ENCODE results near the gene NEK9.
"Not testable (repeated sequence)": the region's sequence is repeated elsewhere in the genome, so short reads cannot be mapped to it uniquely, and the experiment has no call there.

The NEK9 gene

DNA sequence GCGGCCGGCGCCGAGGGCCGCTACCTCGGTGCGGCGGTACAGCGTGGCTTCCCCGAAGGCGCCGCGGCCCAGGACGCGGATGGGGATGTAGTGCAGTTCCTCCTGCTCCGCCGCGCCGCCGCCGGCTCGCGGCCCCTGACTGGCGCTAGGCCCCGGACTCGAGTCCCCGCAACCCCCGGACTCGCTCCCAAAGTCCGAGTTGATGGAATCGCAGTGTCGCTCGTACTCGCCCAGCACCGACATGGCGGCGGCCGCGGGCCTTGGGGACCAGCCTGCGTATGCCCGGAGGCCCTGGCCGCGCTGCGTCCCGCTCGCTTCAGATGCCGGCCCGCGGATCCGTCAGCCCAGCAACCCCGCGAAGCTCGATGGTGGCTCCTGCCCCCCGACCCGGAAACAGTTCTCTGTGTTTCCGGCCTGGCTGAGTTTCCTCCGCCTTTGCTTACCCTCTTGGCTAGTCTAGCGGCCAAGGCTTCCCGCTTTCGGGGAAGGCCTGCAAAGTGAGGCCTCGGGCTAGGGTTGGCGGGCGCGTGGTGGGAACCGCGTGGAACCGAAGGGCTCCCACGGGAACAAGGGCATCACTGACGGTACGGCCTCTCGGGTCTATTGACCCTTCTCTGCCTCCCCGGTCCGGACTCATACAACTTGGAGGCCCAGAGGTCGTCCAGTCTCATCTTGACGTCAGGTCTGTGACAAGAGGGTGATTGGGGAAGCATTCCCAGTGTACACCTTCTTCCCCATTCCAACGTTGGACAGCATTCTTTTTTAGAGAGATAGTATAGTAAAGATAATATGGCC, at the start of gene NEK9:
Gene NEK9 (minus strand): TSS at position 370 of the 795 bp plus-strand sequence. CDS start 127 bp downstream, at position 243.
- DNase-seq (ENCODE audit: low read depth, low spot score) = peak; percentile 79

DNA sequence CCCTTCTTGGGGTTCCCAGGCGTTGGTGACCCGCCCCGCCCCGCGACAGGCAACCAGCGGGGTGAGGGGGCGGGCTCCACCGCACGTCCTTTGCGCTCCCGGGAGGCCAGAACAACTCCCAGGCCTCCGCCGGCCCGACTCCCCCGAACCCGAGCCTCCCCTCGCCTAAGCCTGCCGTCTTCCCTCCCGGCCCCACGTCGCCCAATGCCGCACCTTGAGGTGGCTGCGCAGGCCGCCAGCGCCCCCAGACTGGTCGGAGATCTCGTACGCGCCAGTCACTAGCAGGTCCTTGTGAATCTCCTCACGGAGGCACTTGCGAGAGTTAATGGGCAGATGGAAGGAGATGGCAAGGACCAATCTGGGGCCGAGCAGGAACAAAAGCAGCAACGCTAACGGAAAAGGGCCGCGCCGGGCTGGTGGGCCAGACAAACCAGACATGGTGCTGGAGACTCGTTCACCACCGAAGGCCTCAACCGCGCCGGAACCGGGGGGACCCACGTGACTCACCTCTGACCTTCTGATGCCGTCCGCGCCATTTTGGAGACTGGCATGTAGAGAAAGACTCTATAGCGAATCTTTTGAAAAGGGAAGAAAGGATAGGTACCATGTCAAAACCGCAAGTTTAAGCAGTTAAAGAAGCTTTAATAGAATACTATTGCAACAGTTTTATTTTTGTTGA, 49.4 kb upstream of the NEK9 start, which contains the start of gene TMED10:
Gene TMED10 (minus strand): TSS at position 471 of the 679 bp plus-strand sequence. CDS start 33 bp downstream, at position 438.
- DNase-seq (ENCODE audit: low read depth, low spot score) = peak; percentile 89

- DNase-seq (ENCODE audit: low read depth, low spot score) = no peak
Measured at GRCh38 chr14:75175677-75176141, 48.9 kb upstream of the NEK9 start.

DNA sequence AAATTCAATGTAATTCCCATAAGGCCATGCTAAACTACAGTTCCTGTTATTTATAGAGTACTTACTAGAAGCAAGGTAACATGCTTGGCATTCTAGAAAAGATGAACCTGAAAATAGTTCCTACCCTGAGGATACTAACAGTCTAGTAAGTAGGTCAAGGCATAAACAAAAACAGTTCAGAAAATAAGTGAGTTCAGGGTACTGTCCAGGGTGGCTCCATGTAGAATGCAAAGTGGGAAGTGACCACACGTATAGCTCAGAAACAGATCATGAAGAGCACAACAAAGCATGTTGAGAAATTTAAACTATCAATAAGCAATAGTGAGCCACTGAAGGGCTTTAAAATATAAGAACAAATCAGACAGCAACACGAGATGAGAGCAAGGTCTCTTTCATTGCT, 47.2 kb upstream of the NEK9 start:
- no peak for DNase-seq (ENCODE audit: low read depth, low spot score)

DNA sequence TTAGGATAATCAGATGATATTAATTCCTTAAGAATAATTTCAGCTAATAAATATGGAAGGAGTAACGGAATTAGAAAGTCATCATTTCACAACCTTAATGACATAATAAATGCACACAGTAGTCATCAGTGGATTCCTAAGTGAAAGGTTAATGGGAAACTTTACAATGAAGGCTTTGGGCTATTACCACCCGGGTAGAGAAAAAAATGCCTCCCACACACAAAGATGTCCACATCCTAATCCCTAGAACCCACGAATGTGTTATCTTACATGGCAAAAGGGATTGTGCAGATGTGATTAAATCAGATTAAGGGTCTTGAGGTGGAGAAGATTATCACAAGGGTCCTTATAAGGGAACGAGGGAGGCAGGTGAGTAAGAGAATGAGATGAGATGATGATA, 43.9 kb upstream of the NEK9 start:
- DNase-seq (ENCODE audit: low read depth, low spot score) = no peak

DNA sequence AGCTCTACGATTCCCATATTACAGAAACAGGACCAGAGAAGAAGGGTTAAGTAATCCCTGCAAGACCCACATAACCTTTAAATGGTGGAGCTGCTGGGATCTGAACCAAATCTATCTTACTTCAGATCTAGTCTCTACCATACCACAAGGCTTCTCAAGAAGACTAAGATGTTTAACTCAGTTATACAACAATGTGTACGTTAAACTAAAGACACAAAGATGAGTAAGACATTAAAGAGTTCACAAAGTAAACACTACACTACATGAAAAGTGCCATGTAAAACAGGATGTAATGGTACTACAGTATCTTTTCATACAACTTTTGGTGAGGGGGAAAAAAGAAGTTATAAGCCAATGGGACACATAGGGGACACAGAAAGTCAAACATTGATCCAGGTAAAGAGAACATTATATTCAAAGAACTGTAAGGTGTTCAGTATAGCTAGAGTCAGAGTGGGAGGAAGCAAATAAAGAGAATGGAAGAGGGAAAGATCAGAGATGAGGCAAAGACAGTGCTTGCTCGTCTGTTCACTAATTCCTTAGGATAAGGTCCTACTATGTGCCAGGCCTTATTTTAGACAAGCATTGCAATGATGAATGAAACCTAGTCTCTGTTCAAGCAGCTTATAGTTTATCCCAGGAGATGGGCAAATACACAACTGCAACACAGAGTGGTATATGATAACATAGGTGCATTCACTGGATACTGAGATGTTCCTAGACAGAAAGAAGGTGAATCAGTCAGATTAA, 41.9 kb upstream of the NEK9 start:
- DNase-seq (ENCODE audit: low read depth, low spot score) = no peak

GRCh38 chr14:75167325-75167724, 40.5 kb upstream of the NEK9 start:
- DNase-seq (ENCODE audit: low read depth, low spot score) = no peak

GRCh38 chr14:75165586-75166391, 38.9 kb upstream of the NEK9 start:
- DNase-seq (ENCODE audit: low read depth, low spot score) = no peak

DNA sequence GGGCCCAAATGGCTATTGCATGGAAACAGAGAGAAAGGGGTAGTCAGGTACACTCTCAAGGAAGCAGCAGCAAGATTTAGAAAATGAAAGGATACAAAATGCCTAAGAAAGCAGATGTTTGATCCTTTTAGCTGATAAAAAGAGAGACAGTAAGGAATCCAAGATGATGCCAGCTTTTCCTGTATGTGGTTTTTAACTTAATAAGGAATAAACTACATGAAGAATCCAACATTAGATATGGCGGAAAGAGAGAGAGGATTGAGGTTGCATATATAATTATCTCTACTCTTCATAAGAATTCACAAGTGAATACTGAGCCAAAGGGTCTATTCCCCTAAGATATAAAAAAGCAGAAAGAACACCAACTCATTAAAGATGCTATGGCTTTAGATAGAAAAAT, 38.0 kb upstream of the NEK9 start:
- DNase-seq (ENCODE audit: low read depth, low spot score) = no peak

GRCh38 chr14:75163677-75164076, 36.8 kb upstream of the NEK9 start:
- DNase-seq (ENCODE audit: low read depth, low spot score) = no peak

DNA sequence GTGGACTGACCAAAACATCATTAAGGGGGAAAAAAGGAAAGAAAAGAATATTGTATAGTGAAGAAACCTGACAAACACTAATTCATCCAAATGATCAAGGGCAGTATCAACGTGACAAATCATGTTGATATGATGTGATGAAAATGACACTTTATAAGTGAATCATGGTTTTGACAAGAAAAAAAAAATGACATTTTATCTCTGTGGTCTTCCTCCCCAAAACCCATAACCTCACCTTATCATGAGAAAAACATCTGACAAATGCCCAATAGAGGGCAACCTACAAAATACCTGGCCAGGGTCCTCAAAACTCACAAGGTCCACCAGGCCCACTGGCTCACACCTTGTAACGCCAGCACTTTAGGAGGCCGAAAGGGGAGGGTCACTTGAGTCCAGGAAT, 35.8 kb upstream of the NEK9 start:
- no peak for DNase-seq (ENCODE audit: low read depth, low spot score)

DNA sequence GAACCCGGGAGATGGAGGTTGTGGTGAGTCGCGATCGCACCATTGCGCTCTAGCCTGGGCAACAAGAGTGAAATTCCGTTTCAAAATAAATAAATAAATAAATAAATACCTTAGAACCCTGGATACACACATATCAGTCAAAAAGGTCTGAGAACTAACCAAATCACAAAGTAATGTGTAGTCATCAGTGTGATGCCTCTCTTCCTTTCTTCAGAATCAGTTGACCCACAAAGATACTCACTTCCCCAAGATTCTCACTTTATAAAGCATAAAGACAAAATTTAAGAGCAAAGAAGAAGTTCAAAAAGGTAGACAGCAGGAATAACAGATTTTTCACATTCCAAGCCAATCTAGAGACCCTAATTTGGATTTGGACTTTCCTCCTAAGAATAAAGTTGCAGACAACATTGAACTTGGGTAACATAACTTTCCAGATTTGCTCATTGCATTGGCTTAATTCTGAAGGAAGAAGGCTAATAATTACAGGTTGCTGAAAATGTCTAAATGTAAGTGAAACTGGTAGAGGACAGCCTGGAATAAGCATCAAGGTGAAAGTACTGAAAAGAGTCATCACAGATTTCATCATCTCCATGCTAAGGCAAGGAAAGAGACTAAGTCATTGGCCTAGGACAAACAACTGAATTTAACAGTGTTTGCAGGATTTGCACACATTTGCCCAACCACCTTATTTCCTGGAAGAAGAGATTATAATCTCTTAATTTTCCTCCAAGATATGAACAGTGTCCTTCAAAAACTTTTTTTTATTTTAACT, 32.2 kb upstream of the NEK9 start:
- no peak for DNase-seq (ENCODE audit: low read depth, low spot score)

GRCh38 chr14:75156901-75157300, 30.1 kb upstream of the NEK9 start:
- no peak for DNase-seq (ENCODE audit: low read depth, low spot score)

DNA sequence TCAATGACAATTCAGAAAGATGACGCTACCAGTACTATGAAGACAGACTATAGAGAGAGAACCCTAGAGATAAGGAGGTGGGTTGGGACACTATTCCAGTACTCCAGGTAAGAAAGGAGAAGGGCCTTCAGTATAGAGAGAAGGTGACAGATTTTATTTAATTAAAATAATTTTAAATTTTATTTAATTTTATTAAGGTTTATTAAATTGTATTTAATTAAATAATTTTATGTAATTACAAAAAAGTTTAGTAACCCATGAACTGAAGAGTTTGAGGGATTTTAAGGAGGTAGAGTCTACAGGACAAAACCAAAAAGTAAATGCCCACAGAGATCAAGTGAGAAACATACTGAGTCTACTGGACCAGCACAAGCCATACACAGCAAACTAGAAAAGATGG, 29.3 kb upstream of the NEK9 start:
- no peak for DNase-seq (ENCODE audit: low read depth, low spot score)

DNA sequence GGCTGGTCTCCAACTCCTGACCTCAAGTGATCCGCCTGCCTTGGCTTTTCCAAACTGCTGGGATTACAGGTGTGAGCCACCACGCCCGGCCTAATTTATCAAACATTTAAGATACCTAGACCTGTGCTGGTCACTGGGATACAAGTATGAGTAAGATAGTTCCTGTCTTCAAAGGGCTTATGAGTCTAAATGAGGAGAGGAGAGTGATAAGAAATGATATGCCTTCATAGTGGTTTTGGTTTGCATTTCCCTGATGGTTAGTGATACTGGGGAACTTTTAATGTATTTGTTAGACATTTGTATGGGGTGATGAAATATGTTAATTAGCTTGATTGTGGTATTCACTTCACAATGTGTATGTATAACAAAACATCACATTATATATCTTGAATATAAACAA, 28.3 kb upstream of the NEK9 start:
- no peak for DNase-seq (ENCODE audit: low read depth, low spot score)

DNA sequence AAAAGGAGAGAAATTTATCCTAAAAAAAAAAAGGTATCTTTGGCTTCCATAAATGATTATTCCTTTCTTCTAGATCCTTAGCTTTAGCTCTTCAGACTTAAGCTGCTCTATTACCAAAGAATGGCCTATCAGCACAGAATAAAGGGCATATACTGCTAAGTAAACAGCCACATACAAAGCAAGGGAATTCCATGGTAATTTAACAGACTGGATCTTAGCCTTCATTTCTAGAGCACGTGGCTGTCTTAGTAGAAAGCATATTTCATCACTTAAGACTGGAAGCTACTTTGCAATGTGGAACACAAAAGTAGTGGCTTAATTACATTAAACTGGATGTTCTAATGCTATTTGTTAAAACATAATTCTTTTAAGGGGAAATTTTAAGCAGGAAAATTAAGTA, 26.4 kb upstream of the NEK9 start:
- no peak for DNase-seq (ENCODE audit: low read depth, low spot score)

DNA sequence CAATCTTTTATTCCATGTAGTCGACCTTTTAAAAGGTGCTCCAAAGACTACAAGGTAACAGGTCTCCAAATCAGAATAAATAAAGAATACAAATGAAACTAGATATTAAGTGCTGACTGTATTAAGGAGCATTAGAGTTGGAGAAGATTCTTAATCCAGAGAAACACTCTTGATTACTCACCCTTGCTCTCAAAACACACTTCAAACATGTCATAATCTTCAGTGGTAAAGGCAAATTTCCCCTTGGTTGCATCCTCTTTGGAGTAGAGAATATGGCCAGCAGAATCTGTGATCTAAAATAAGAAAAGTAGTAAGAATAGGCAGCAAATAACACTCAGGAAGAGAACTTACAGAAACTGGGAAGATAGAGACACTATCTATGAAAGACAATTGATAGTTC, 25.0 kb upstream of the NEK9 start:
- DNase-seq (ENCODE audit: low read depth, low spot score) = no peak

- not testable (repeated sequence) for DNase-seq (ENCODE audit: low read depth, low spot score)
Measured at GRCh38 chr14:75150637-75151036, 23.8 kb upstream of the NEK9 start.

DNA sequence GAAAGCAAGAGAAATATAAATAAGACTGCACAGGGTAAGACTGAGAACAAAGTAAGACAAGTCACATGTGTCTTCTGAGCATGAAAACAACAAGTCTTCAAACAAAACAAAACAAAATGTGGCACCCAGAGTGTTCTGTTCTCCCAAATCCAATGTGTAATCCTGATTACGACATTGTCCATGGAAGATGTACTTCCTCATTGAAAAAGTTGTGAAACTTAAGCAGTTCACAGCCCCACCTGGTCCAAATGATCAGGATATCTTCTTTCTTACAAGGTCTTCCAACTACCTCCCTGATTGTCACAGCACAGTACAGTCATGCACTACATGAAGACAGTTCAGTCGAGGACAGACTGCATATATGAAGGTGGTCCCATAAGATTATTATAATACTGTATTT, 23.3 kb upstream of the NEK9 start:
- no peak for DNase-seq (ENCODE audit: low read depth, low spot score)

- DNase-seq (ENCODE audit: low read depth, low spot score) = no peak
Measured at GRCh38 chr14:75147423-75148071, 20.7 kb upstream of the NEK9 start.
